ENCODE data around the gene PMPCA.
"Not testable (repeated sequence)": the region's sequence is repeated elsewhere in the genome, so short reads cannot be mapped to it uniquely, and the experiment has no call there.

Gene PMPCA

GRCh38 chr9:136416427-136416826 is 6.0 kb downstream of the PMPCA start:
- no peak for DNase-seq

GRCh38 chr9:136416914-136417313 is 6.5 kb downstream of the PMPCA start:
- no peak for DNase-seq

GRCh38 chr9:136418182-136419091 is 8.0 kb downstream of the PMPCA start:
- no peak for DNase-seq

GRCh38 chr9:136419092-136419420 is 8.6 kb downstream of the PMPCA start:
- DNase-seq, result no peak

- DNase-seq, result no peak
Measured at GRCh38 chr9:136421791-136422190, 11.3 kb downstream of the PMPCA start.

- DNase-seq, result no peak
Measured at GRCh38 chr9:136422876-136423275, 12.4 kb downstream of the PMPCA start.

- no peak for DNase-seq
Measured at GRCh38 chr9:136423432-136424146, 13.1 kb downstream of the PMPCA start.

- no peak for DNase-seq
Measured at GRCh38 chr9:136424750-136425362, 14.4 kb downstream of the PMPCA start.

GRCh38 chr9:136425367-136425766 is 14.9 kb downstream of the PMPCA start:
- DNase-seq, result not testable (repeated sequence)

GRCh38 chr9:136426787-136427186 is 16.3 kb downstream of the PMPCA start:
- DNase-seq, result no peak

GRCh38 chr9:136429075-136429628 is 18.7 kb downstream of the PMPCA start:
- no peak for DNase-seq

- no peak for DNase-seq
Measured at GRCh38 chr9:136429683-136430491, 19.4 kb downstream of the PMPCA start.

GRCh38 chr9:136430588-136431234 is 20.3 kb downstream of the PMPCA start:
- no peak for DNase-seq

- no peak for DNase-seq
Measured at GRCh38 chr9:136431782-136432350, 21.4 kb downstream of the PMPCA start.

GRCh38 chr9:136432591-136432990 is 22.1 kb downstream of the PMPCA start:
- DNase-seq, result no peak

- no peak for DNase-seq
Measured at GRCh38 chr9:136433043-136433715, 22.7 kb downstream of the PMPCA start.

- DNase-seq, result no peak
Measured at GRCh38 chr9:136433849-136434579, 23.6 kb downstream of the PMPCA start.

- DNase-seq, result no peak
Measured at GRCh38 chr9:136434580-136435169, 24.2 kb downstream of the PMPCA start.

- DNase-seq, result no peak
Measured at GRCh38 chr9:136436055-136436634, 25.7 kb downstream of the PMPCA start.

- no peak for DNase-seq
Measured at GRCh38 chr9:136437430-136437829, 27.0 kb downstream of the PMPCA start.

Measured in CD4-positive, alpha-beta T cell treated with Interleukin-4 for 4 hours (primary cell).